ENCODE data around the gene TMEM87B.

DNA sequence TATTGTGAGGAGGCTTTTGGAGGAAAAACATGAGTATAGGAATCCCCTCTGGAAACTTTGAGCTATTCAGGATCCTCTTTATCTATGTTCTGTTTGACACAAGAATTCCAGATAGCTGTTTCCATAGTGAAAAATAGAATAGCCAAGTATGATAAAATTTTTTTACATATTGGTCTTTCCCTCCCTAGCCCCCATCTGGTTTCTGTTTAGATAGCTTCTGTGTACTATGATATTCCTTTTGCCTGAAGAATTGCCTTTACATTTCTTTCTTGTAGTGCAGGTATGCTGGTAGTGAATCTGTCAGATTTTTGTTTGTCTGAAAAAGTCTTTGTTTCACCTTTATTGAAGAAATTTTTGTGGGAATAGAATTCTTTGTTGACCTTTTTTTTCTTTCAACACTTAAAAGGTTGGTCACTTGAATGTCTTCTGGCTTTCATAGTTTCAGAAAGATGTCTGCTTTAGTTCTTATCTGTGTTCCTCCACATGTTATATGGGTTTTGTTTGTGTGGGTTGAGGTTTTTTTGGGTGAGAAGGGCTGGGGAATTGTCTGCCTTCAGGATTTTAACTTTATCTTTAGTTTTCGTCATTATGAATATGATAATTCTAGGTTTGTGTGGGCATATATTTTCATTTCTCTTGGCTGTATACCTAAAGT is 53.2 kb downstream of the TMEM87B start:
- TF ChIP-seq, protein P1, sequence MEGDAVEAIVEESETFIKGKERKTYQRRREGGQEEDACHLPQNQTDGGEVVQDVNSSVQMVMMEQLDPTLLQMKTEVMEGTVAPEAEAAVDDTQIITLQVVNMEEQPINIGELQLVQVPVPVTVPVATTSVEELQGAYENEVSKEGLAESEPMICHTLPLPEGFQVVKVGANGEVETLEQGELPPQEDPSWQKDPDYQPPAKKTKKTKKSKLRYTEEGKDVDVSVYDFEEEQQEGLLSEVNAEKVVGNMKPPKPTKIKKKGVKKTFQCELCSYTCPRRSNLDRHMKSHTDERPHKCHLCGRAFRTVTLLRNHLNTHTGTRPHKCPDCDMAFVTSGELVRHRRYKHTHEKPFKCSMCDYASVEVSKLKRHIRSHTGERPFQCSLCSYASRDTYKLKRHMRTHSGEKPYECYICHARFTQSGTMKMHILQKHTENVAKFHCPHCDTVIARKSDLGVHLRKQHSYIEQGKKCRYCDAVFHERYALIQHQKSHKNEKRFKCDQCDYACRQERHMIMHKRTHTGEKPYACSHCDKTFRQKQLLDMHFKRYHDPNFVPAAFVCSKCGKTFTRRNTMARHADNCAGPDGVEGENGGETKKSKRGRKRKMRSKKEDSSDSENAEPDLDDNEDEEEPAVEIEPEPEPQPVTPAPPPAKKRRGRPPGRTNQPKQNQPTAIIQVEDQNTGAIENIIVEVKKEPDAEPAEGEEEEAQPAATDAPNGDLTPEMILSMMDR (IDR thresholded peaks at IDR 0.05) = no peak
- no peak for TF ChIP-seq POLR2A (IDR thresholded peaks at IDR 0.05)

All from tibial nerve (tissue), 3 donors.